ENCODE measurements around the gene ATP6V0D1. TPM values are rescaled to one million over a fixed set of nuclear protein-coding genes. Genes with fewer than 3 reads are reported as not detected.

ATP6V0D1 gene
- total RNA-seq, 1 experiment from 2014 or later: 48.6 TPM

Other genes with a start within 250 kb of the ATP6V0D1 start
- 20.7 and 23.2 TPM in 2 replicates for gene FHOD1, start 233.7 kb downstream of the ATP6V0D1 start, total RNA-seq (2014; rRNA removed; shearing (Covaris generic))
- gene SLC9A5, start 232.2 kb downstream of the ATP6V0D1 start, total RNA-seq (2014; rRNA removed; shearing (Covaris generic)): 1.4 and 1.7 TPM in 2 replicates
- 0.33 TPM in 1 of 2 replicates, not detected in the other for gene PLEKHG4, start 201.6 kb downstream of the ATP6V0D1 start, total RNA-seq (2014; rRNA removed; shearing (Covaris generic))
- 0.04 TPM in 1 of 2 replicates, not detected in the other for gene KCTD19, start 154.4 kb downstream of the ATP6V0D1 start, total RNA-seq (2014; rRNA removed; shearing (Covaris generic))
- gene LRRC36, start 154.3 kb downstream of the ATP6V0D1 start, total RNA-seq (2014; rRNA removed; shearing (Covaris generic)): not detected in 2 replicates
- 34.6 and 38.3 TPM in 2 replicates for gene TPPP3, start 87.7 kb downstream of the ATP6V0D1 start, total RNA-seq (2014; rRNA removed; shearing (Covaris generic))
- 0.10 TPM in 1 of 2 replicates, not detected in the other for gene ZDHHC1, start 64.7 kb downstream of the ATP6V0D1 start, total RNA-seq (2014; rRNA removed; shearing (Covaris generic))
- 0.61 and 1.1 TPM in 2 replicates for gene HSD11B2, start 50.0 kb downstream of the ATP6V0D1 start, total RNA-seq (2014; rRNA removed; shearing (Covaris generic))
- not detected in 2 replicates for gene AGRP, start 2.4 kb upstream of the ATP6V0D1 start, total RNA-seq (2014; rRNA removed; shearing (Covaris generic))
- gene RIPOR1, start 47.7 kb upstream of the ATP6V0D1 start, total RNA-seq (2014; rRNA removed; shearing (Covaris generic)): 10.8 and 13.5 TPM in 2 replicates
- 53.9 and 58.7 TPM in 2 replicates for gene CTCF, start 81.4 kb upstream of the ATP6V0D1 start, total RNA-seq (2014; rRNA removed; shearing (Covaris generic))
- gene CARMIL2, start 164.0 kb upstream of the ATP6V0D1 start, total RNA-seq (2014; rRNA removed; shearing (Covaris generic)): 0.43 TPM in 2 replicates
- 13.7 and 15.5 TPM in 2 replicates for gene ACD, start 179.1 kb upstream of the ATP6V0D1 start, total RNA-seq (2014; rRNA removed; shearing (Covaris generic))
- 0.65 and 0.76 TPM in 2 replicates for gene PARD6A, start 179.8 kb upstream of the ATP6V0D1 start, total RNA-seq (2014; rRNA removed; shearing (Covaris generic))
- gene ENKD1, start 185.6 kb upstream of the ATP6V0D1 start, total RNA-seq (2014; rRNA removed; shearing (Covaris generic)): 2.5 and 3.0 TPM in 2 replicates
- 0.81 and 0.96 TPM in 2 replicates for gene C16orf86, start 185.7 kb upstream of the ATP6V0D1 start, total RNA-seq (2014; rRNA removed; shearing (Covaris generic))
- 10.5 and 11.2 TPM in 2 replicates for gene GFOD2, start 238.2 kb upstream of the ATP6V0D1 start, total RNA-seq (2014; rRNA removed; shearing (Covaris generic))

Measured in SJCRH30 (cell line).